ENCODE data around the gene SPECC1. TPM values are rescaled to one million over a fixed set of nuclear protein-coding genes. Genes with fewer than 3 reads are reported as not detected.
"Not testable (repeated sequence)": the region's sequence is repeated elsewhere in the genome, so short reads cannot be mapped to it uniquely, and the experiment has no call there.

Gene SPECC1
- total RNA-seq (2014; rRNA removed; shearing (Covaris generic)), result 17.7 and 19.0 TPM in 2 replicates
- polyA plus RNA-seq (2014; cell fraction: nucleus; rRNA removed), result 18.7 and 25.1 TPM in 2 replicates

DNA sequence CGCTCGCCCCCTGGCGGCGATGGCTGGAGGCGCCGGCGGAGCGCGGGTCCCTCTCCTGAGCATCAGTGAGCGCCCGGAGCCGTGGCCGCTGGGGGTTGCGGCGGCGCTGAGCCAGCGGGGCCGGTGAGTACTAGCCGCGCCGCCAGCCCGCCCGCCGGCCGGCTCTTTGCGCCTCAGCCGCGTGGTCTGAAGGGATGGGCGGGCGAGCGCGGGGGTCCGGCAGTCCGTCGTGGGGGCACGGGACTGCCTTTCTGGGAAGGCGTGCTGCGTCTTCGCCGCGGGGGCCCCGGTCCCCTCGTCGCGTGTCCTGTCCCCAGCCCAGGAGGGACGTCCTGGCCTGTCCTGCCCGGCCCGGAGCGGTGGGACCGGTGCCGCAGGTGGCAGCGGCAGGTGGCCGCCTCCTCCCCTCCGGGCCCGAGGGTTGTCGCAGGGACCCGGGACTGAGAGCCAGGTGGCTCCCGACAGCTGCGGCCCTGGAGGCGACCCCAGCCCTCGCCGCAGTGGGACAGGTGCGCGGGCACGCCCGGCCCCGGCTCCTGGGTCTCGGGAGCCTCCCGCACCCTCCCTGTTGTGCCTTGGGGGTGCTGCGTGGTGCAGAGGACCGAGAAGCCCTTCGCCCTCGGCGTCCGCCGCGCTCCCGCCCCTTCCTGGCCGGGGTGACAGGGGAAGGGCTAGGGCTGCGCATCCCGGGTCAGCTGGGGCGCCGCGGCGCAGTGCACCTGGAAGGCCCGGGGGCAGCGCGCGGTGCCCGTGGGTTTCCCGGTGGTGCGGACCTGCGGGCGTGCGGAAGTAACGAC lies at the start of gene SPECC1:
Gene SPECC1 (plus strand): TSS at position 58 of the 797 bp plus-strand sequence. CDS start 87,293 bp downstream, outside the sequence.
- DNase-seq (ENCODE audit: extremely low read depth, low read depth), result peak; percentile 78

GRCh38 chr17:19962954-19963353 lies 46.2 kb upstream of the SPECC1 start:
- not testable (repeated sequence) for DNase-seq (ENCODE audit: extremely low read depth, low read depth)

GRCh38 chr17:19973156-19973555 lies 36.0 kb upstream of the SPECC1 start:
- DNase-seq (ENCODE audit: extremely low read depth, low read depth), result no peak

GRCh38 chr17:19975601-19976000 lies 33.6 kb upstream of the SPECC1 start:
- no peak for DNase-seq (ENCODE audit: extremely low read depth, low read depth)

- peak; percentile 84 for DNase-seq (ENCODE audit: extremely low read depth, low read depth)
Observed at GRCh38 chr17:19977293-19978208, 31.6 kb upstream of the SPECC1 start, which contains the start of gene AKAP10. Gene AKAP10 (minus strand): TSS chr17:19977828. CDS start chr17:19977679, 149 bp downstream.

DNA sequence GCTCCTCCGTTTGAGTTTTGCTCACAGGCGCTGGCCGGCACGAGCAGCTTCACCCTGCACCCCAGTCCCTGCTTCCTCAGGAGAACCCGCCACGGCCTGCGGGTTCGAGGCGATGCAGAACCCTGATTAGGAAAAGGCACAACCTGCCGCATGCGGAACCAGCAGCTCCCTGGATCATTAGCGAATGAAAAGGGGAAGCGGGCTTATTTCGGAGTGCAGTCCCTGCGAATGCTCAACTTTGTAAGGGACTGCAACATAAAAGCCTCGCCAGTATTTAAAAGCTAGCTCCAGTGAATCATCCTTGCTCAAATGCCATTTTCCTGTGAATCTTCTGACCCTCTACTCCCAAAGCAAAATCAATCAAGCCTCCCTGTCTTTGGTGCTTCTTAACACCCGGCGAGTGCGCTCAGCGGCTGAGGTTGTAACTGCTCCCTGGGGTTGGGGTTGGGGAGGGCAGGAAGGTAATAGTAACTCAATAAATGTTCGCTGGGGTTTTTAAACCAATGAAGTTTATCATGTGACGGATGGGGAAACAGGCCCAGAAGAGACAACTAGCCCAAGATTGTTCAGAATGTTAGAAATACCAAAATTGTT lies 30.9 kb upstream of the SPECC1 start:
- DNase-seq (ENCODE audit: extremely low read depth, low read depth), result no peak

- DNase-seq (ENCODE audit: extremely low read depth, low read depth), result no peak
Observed at GRCh38 chr17:19978805-19979211, 30.4 kb upstream of the SPECC1 start.

DNA sequence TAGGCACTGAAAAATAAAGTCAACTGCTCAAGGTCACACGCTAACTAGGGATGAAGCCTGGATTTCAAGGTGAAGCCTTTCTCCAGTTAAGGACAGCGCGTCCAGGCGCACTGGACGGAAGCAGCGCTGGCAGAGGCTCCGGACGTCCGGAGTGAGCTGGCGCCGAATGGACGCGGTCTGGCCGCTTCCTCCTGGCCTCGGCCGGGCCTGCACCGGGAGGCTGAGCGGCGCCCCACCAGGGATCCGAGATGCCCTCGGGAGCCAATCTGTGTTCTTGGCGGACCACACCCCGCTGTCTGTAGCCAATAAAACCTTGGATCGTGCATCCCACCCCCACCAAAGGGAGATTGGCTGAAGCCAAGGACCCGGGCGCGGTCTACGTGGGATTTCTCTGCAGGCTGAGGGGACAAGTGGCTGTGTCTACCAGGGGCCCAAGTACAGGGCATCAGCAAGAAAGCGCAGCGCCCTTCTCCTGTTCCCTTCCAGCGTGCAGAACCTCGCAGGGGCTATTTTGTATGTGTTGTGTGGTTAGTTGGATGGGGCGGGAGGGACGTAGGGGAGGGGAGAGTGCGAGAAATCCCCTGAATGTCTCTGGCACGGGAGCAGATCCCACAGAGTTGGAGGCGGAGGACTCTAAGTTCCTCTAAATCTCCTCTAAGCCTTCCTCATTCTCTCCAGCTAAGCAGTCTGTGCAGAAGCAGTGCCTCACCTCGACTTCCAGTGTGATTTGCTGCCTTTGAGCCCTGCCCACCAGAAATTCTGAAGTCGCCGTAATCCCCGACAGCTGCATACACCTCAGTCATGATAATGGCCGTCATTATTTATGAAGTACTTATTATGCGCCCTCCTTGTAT lies 29.0 kb upstream of the SPECC1 start:
- DNase-seq (ENCODE audit: extremely low read depth, low read depth), result no peak

GRCh38 chr17:19986941-19987861 lies 22.0 kb upstream of the SPECC1 start:
- no peak for DNase-seq (ENCODE audit: extremely low read depth, low read depth)

GRCh38 chr17:19987897-19988296 lies 21.3 kb upstream of the SPECC1 start:
- no peak for DNase-seq (ENCODE audit: extremely low read depth, low read depth)

- no peak for DNase-seq (ENCODE audit: extremely low read depth, low read depth)
Observed at GRCh38 chr17:19991252-19991885, 17.8 kb upstream of the SPECC1 start.

DNA sequence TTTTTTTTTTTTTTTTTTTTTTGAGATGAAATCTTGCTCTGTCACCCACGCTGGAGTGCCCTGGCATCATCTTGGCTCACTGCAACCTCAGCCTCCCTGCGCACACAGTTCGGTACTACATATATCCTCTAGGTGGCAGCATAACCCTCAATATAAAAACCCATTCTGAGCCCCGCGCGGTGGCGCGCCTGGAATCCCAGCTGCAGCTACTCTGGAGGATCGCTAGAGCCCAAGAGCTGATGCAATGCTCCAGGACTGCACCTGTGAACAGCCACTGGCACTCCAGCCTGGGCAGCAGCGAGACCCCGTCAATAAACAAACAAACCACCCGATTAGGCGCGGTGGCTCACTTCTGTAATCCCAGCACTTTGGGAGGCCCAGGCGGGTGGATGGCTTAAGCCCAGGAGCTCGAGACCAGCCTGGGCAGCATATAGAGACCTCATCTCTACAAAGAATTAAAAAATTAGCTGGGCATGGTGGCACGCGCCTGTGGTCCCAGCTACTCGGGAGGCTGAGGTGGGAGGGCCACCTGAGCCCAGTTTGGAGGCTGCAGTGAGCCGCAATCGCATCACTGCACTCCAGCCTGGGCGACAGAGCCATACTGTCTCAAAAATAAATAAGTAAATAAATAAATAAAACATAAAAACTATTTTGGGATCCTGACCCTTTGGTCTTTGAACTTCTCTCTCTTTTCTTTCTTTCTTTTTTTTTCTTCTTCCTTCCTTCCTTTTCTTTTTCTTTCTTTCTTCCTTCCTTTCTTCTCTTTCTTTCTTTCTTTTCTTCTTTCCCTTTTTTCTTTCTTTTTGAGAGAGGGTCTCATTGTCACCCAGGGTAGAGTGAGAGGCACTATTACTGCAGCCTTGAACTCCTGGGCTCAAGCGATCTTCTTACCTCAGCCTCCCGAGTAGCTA lies 16.1 kb upstream of the SPECC1 start:
- peak; percentile 93 for DNase-seq (ENCODE audit: extremely low read depth, low read depth)

DNA sequence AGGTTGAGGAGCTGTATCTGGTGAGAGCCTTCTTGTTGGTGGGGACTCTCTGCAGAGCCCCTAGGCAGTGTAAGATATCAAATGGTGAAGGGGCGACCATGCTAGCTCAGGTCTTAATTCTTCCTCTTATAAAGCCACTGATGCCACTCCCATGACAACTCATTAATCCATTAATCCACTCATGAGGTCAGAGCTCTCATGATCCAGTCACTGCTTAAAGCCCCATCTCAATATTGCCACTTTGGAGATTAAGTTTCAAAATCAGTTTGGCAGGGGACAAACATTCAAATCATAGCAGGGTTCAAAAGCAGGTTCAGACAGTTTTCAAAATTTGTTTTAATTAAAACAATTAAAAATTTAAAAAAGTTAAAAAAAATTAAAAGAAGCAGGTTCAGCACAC lies 13.1 kb upstream of the SPECC1 start:
- no peak for DNase-seq (ENCODE audit: extremely low read depth, low read depth)

- no peak for DNase-seq (ENCODE audit: extremely low read depth, low read depth)
Observed at GRCh38 chr17:19996502-19996901, 12.7 kb upstream of the SPECC1 start.

- no peak for DNase-seq (ENCODE audit: extremely low read depth, low read depth)
Observed at GRCh38 chr17:20008242-20009051, 712 bp upstream of the SPECC1 start.

GRCh38 chr17:20009052-20009301 lies 182 bp upstream of the SPECC1 start:
- no peak for DNase-seq (ENCODE audit: extremely low read depth, low read depth)

Data from NCI-H460 (cell line).